ENCODE measurements around the gene PAGR1. TPM values are rescaled to one million over a fixed set of nuclear protein-coding genes. Genes with fewer than 3 reads are reported as not detected.

PAGR1 gene
- total and polyA plus RNA-seq, 8 donors, result 16.4 to 40.6 (median 29.0) TPM

- DNase-seq (peak in 2 of 4 donors; percentile 92), ATAC-seq (peak; percentile 0)
- Histone ChIP-seq H3K9me3 (no peaks in the 10 kb centered on the region), H3K4me3 (peak within 1 kb of the TSS; percentile 84 to 90), H3K4me1 (peaks cover 29 to 58% of the 10 kb centered on the region in 2 donors), H3K27me3 (no peaks in the 10 kb centered on the region), H3K27ac (peak within 1 kb of the TSS; percentile 98), H3K36me3 (peaks cover 0 to 29% of the 10 kb centered on the region in 2 donors)
- no peak for TF ChIP-seq CTCF (IDR thresholded peaks at IDR 0.05)
- intact Hi-C loops (cut with DNase I), result no loop called here
Measured at GRCh38 chr16:29806099-29806579, 9.8 kb upstream of the PAGR1 start, which contains the start of gene MAZ. MAZ (plus strand) TSS chr16:29806529; CDS start chr16:29806702, 173 bp downstream.

- Histone ChIP-seq H3K27ac (peak overlapping the region; percentile 94 to 95), H3K36me3 (peaks cover 0 to 22% of the 10 kb centered on the region in 2 donors), H3K9me3 (no peaks in the 10 kb centered on the region), H3K4me1 (peaks cover 32 to 64% of the 10 kb centered on the region in 2 donors), H3K4me3 (peak overlapping the region; percentile 50 to 73), H3K27me3 (peaks cover 0 to 6% of the 10 kb centered on the region in 2 donors)
- DNase-seq (peak in 2 of 4 donors; percentile 43 to 89), ATAC-seq (no peak)
- intact Hi-C loops (cut with DNase I), result no loop called here
- TF ChIP-seq CTCF (IDR thresholded peaks at IDR 0.05), result no peak
Measured at GRCh38 chr16:29806641-29807425, 9.1 kb upstream of the PAGR1 start.

- intact Hi-C loops (cut with DNase I), result no loop called here
- Histone ChIP-seq H3K27me3 (peaks cover 0 to 14% of the 10 kb centered on the region in 2 donors), H3K36me3 (peaks cover 0 to 22% of the 10 kb centered on the region in 2 donors), H3K4me1 (peaks cover 33 to 72% of the 10 kb centered on the region in 2 donors), H3K4me3 (peak overlapping the region; percentile 50 to 73), H3K9me3 (no peaks in the 10 kb centered on the region), H3K27ac (peak overlapping the region; percentile 94 to 95)
- ATAC-seq (peak; percentile 48), DNase-seq (peak; percentile 83 to 96 (median 92))
- peak in 1 of 2 donors; percentile 41 for TF ChIP-seq CTCF (IDR thresholded peaks at IDR 0.05)
Measured at GRCh38 chr16:29807426-29808218, 8.3 kb upstream of the PAGR1 start.

GRCh38 chr16:29808219-29808900, 7.6 kb upstream of the PAGR1 start:
- DNase-seq (no peak), ATAC-seq (no peak)
- Histone ChIP-seq H3K36me3 (peaks cover 0 to 22% of the 10 kb centered on the region in 2 donors), H3K27me3 (peaks cover 0 to 20% of the 10 kb centered on the region in 2 donors), H3K4me1 (peaks cover 33 to 78% of the 10 kb centered on the region in 2 donors), H3K27ac (peak overlapping the region; percentile 94 to 95), H3K9me3 (no peaks in the 10 kb centered on the region), H3K4me3 (peak overlapping the region; percentile 50 to 73)
- no peak for TF ChIP-seq CTCF (IDR thresholded peaks at IDR 0.05)
- intact Hi-C loops (cut with DNase I), result no loop called here

Data from left lung (tissue), 10 donors.